Endodermal cell (in vitro differentiated cells): ENCODE data around the gene ARHGEF39. TPM values are rescaled to one million over a fixed set of nuclear protein-coding genes. Genes with fewer than 3 reads are reported as not detected.
A peak's percentile ranks its signal among the peaks of the same experiment; 100 is the strongest.

Experiments used
- DNase-seq: peaks from one replicate; pipeline ENCODE4 v3.0.0-alpha.2; 2017
- H3K27ac ChIP-seq: 2 replicates; pipeline ENCODE4 v1.5.1; 2013; ENCODE audit warnings: mild to moderate bottlenecking, low read depth, low read length, moderate library complexity
- H3K27me3 ChIP-seq: 2 replicates; pipeline ENCODE4 v1.6.1; 2013; ENCODE audit warnings: mild to moderate bottlenecking, low read length, moderate library complexity; ENCODE audit not compliant: insufficient read depth, control insufficient read depth, poor library complexity, severe bottlenecking
- H3K36me3 ChIP-seq: 2 replicates; pipeline ENCODE4 v1.7.0; 2013; ENCODE audit warnings: mild to moderate bottlenecking, low read length, moderate library complexity; ENCODE audit not compliant: control insufficient read depth, insufficient read depth
- H3K4me1 ChIP-seq: one replicate; pipeline ENCODE4 v1.7.0; 2013; ENCODE audit warnings: low read length; ENCODE audit not compliant: control insufficient read depth, insufficient read depth
- H3K4me3 ChIP-seq: 2 replicates; pipeline ENCODE4 v1.5.1; 2013; ENCODE audit warnings: mild to moderate bottlenecking, low read length, moderate library complexity
- H3K9ac ChIP-seq: 2 replicates; pipeline ENCODE4 v1.6.1; 2013; ENCODE audit warnings: mild to moderate bottlenecking, low read length, moderate library complexity; ENCODE audit not compliant: poor library complexity, severe bottlenecking; ENCODE audit errors: extremely low read depth
- H3K9me3 ChIP-seq: 2 replicates; pipeline ENCODE4 v1.6.1; 2013; ENCODE audit warnings: mild to moderate bottlenecking, low read length, moderate library complexity; ENCODE audit not compliant: control insufficient read depth
- H3K27ac Mint-ChIP-seq: 2 replicates; pipeline ENCODE4 v1.8.0; 2020; ENCODE audit warnings: mixed read lengths
- H3K27me3 Mint-ChIP-seq: 2 replicates; pipeline ENCODE4 v1.8.0; 2021; ENCODE audit warnings: mild to moderate bottlenecking, mixed read lengths; ENCODE audit not compliant: insufficient read depth
- H3K36me3 Mint-ChIP-seq: 2 replicates; pipeline ENCODE4 v1.8.0; 2020; ENCODE audit warnings: low read depth, mixed read lengths
- H3K4me1 Mint-ChIP-seq: 2 replicates; pipeline ENCODE4 v1.8.0; 2020; ENCODE audit warnings: mixed read lengths
- H3K4me3 Mint-ChIP-seq: 2 replicates; pipeline ENCODE4 v1.8.0; 2020; ENCODE audit warnings: mild to moderate bottlenecking, moderate library complexity, mixed read lengths
- H3K9me3 Mint-ChIP-seq: 2 replicates; pipeline ENCODE4 v1.8.0; 2020; ENCODE audit warnings: mild to moderate bottlenecking, mixed read lengths
- CTCF ChIP-seq: fragments of 200-600 bp; sonication (generic); conservative IDR thresholded peaks from 2 replicates; pipeline ENCODE4 v1.5.0; 2021; ENCODE audit warnings: antibody characterized with exemption, mild to moderate bottlenecking
- WGBS, 2 experiments: methylation state at CpG; one replicate each; pipeline versions ENCODE4 v1.1.5 to v1.1.7; 2013; ENCODE audit warnings: missing lambda C conversion rate in 2 of 2, mixed read lengths in 1 of 2; ENCODE audit not compliant: insufficient coverage in 1 of 2, insufficient read length in 1 of 2; 5-methylcytosine and 5-hydroxymethylcytosine counted together
- total RNA-seq, 2 donors: library from RNA; stranded (reverse); fragmentation: NEBNext Ultra II Directional in 1 of 2; extraction: Animal tissue kit (Norgen Biotek cat#: 25700) in 1 of 2; gene quantifications; 2 replicates in 1 of 2; 3 replicates in 1 of 2; pipeline ENCODE4 v1.2.1, GENCODE V29; 2021

The ARHGEF39 gene
- total RNA-seq, 2 donors from 2014 or later, result 22.1 to 36.4 TPM

DNA sequence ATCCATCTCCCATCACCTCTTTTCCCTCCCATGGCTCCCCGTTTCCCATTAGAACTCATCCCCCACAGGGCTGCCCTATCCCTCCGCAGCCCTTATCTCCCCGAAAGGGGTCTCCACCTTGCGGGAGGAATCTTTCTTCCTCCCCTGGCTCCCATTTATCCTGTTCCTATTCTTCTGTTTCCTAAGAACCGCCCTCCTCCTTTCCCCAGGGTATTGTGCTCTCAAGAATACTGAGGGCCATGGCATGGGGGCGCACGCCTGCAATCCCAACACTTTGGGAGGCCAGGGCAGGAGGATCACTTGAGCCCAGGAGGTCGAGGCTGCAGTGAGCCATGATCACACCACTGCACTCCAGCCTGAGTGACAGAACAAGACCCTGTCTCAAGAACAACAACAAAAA, 47.4 kb downstream of the ARHGEF39 start:
- H3K9me3 ChIP-seq, result no peaks in the 10 kb centered on the region
- Mint-ChIP-seq H3K4me1 (peaks cover 12% of the 10 kb centered on the region), H3K36me3 (no peaks in the 10 kb centered on the region), H3K9me3 (no peaks in the 10 kb centered on the region), H3K4me3 (peak overlapping the region; percentile 58), H3K27me3 (peaks cover 65% of the 10 kb centered on the region), H3K27ac (no peak overlapping the region)
- no peak overlapping the region for H3K27ac ChIP-seq
- WGBS, 2 experiments, result 80 to 83% methylated on average over 4 to 8 of the region's 8 CpGs
- H3K4me3 ChIP-seq, result peak overlapping the region; percentile 68
- no peaks in the 10 kb centered on the region for H3K4me1 ChIP-seq
- TF ChIP-seq CTCF, result no peak
- H3K36me3 ChIP-seq, result no peaks in the 10 kb centered on the region
- no peak overlapping the region for H3K9ac ChIP-seq
- no peak for DNase-seq
- H3K27me3 ChIP-seq, result peaks cover 45% of the 10 kb centered on the region

- Histone ChIP-seq H3K36me3 (no peaks in the 10 kb centered on the region), H3K4me3 (peak overlapping the region; percentile 68), H3K27me3 (peaks cover 45% of the 10 kb centered on the region), H3K9ac (no peak overlapping the region), H3K27ac (no peak overlapping the region), H3K9me3 (no peaks in the 10 kb centered on the region), H3K4me1 (no peaks in the 10 kb centered on the region)
- TF ChIP-seq CTCF, result no peak
- Mint-ChIP-seq H3K27me3 (peaks cover 65% of the 10 kb centered on the region), H3K9me3 (no peaks in the 10 kb centered on the region), H3K27ac (no peak overlapping the region), H3K4me3 (peak overlapping the region; percentile 58), H3K36me3 (no peaks in the 10 kb centered on the region), H3K4me1 (peaks cover 12% of the 10 kb centered on the region)
- DNase-seq, result peak; percentile 76
- WGBS, 2 experiments, result 14 to 24% methylated on average over 34 to 51 of the region's 51 CpGs
These were observed 48.1 kb downstream of the ARHGEF39 start for GRCh38 chr9:35616681-35617459.

- no peak overlapping the region for H3K4me3 ChIP-seq
- TF ChIP-seq CTCF, result no peak
- H3K4me1 ChIP-seq, result no peaks in the 10 kb centered on the region
- H3K27ac ChIP-seq, result no peak overlapping the region
- H3K36me3 Mint-ChIP-seq, result no peaks in the 10 kb centered on the region
- H3K27me3 Mint-ChIP-seq, result peaks cover 65% of the 10 kb centered on the region
- peaks cover 45% of the 10 kb centered on the region for H3K27me3 ChIP-seq
- 80 to 86% methylated on average over 15 to 17 of the region's 17 CpGs for WGBS, 2 experiments
- H3K36me3 ChIP-seq, result no peaks in the 10 kb centered on the region
- H3K9ac ChIP-seq, result no peak overlapping the region
- peaks cover 12% of the 10 kb centered on the region for H3K4me1 Mint-ChIP-seq
- H3K4me3 Mint-ChIP-seq, result peak overlapping the region; percentile 58
- no peaks in the 10 kb centered on the region for H3K9me3 Mint-ChIP-seq
- no peak overlapping the region for H3K27ac Mint-ChIP-seq
- DNase-seq, result peak; percentile 63
- H3K9me3 ChIP-seq, result no peaks in the 10 kb centered on the region
These were observed 48.9 kb downstream of the ARHGEF39 start for GRCh38 chr9:35615981-35616680.
